Measurements from ENCODE around the gene CCT7. TPM values are rescaled to one million over a fixed set of nuclear protein-coding genes. Genes with fewer than 3 reads are reported as not detected.

Gene CCT7
- total and polyA plus RNA-seq, 10 of the 15 experiments (the other 5 are each of a cell fraction or from before 2014, with no cell fraction given): 206 to 598 (median 486) TPM

DNA sequence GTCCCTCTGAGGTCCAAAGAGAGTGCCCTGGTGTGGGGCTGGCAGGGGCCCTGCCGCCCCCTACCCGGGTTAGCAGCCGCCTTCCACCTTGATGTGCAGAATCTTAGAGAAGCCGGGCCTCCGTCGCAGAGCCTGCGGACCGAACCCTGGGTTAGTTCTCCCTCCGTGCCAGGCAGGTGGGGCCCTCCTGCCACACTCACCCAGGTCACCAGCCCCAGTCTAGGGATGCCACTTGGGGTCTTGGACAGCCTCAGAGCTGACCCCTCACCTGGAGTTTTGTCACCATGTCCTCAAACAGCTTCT, 24.8 kb downstream of the CCT7 start:
- SMC1A ChIA-PET (ENCODE audit: uncharacterized antibody, unreplicated experiment): no interaction called here
- Histone ChIP-seq H3K9me3 (replicated peaks; ENCODE audit: control insufficient read depth, insufficient read depth, low read length) (no peaks in the 10 kb centered on the region), H3K4me3 (no peak overlapping the region), H2AFZ (ENCODE audit: control insufficient read depth, low read depth, low read length) (no peak overlapping the region), H3K36me3 (ENCODE audit: control insufficient read depth in 2 of 2, insufficient read depth in 2 of 2, low read length in 1 of 2) (peaks cover 14 to 22% of the 10 kb centered on the region in 2 experiments; a peak in 3 of 4 replicates), H3K27me3 (replicated peaks in 1 of 2; ENCODE audit: control insufficient read depth in 2 of 2, insufficient read depth in 2 of 2, low read length in 1 of 2) (no peaks in the 10 kb centered on the region), H3K27ac (ENCODE audit: control insufficient read depth, insufficient read depth) (no peak overlapping the region), H4K20me1 (ENCODE audit: control insufficient read depth, insufficient read depth) (no peaks in the 10 kb centered on the region), H3K79me2 (ENCODE audit: control insufficient read depth, insufficient read depth, low read length) (no peaks in the 10 kb centered on the region), H3K4me2 (ENCODE audit: control insufficient read depth, insufficient read depth) (no peak overlapping the region), H3K9ac (ENCODE audit: control insufficient read depth, insufficient read depth, low read length) (no peak overlapping the region), H3K4me1 (ENCODE audit: control insufficient read depth, insufficient read depth, low read length) (no peaks in the 10 kb centered on the region)
- FAIRE-seq (no peak), ATAC-seq (no peak), DNase-seq (ENCODE audit: low read depth, low spot score) (no peak)
- CTCF ChIA-PET: interaction anchor here (1.8 kb wide), 1 partner anchor 32 kb away, joined by 4 read pairs; no protein-coding TSS in a partner anchor
- in situ Hi-C loops (cut with MboI) (no loop called here), intact Hi-C loops (cut with micrococcal nuclease; ENCODE audit: unreplicated experiment) (no loop called here)
- 99% methylated on average over 9 of the region's 9 CpGs for WGBS (ENCODE audit: insufficient coverage, insufficient replicate concordance, low lambda C conversion rate, missing lambda C conversion rate)
- RAD21 ChIA-PET (ENCODE audit: unreplicated experiment): no interaction called here
- no TSS peak for BruUV-seq (replicated peaks)
- TF ChIP-seq CHD2 (IDR thresholded peaks at IDR 0.05; ENCODE audit: borderline replicate concordance, low read depth, low read length) (no peak), MTA2 (IDR thresholded peaks at IDR 0.05; ENCODE audit: low read depth) (no peak), SPI1 (IDR thresholded peaks at IDR 0.05; ENCODE audit: borderline replicate concordance, insufficient read depth, low read depth, low read length) (no peak), EZH2 (IDR thresholded peaks at IDR 0.05; ENCODE audit: borderline replicate concordance, control insufficient read depth, low read depth, low read length) (no peak), BCL11A (IDR thresholded peaks at IDR 0.05; ENCODE audit: low read depth, low read length) (no peak)
- POLR2A ChIA-PET: no interaction called here

- BruUV-seq (replicated peaks): no TSS peak
- Histone ChIP-seq H4K20me1 (ENCODE audit: control insufficient read depth, insufficient read depth) (no peaks in the 10 kb centered on the region), H3K27ac (ENCODE audit: control insufficient read depth, insufficient read depth) (no peak overlapping the region), H3K9ac (ENCODE audit: control insufficient read depth, insufficient read depth, low read length) (no peak overlapping the region), H2AFZ (ENCODE audit: control insufficient read depth, low read depth, low read length) (no peak overlapping the region), H3K4me1 (ENCODE audit: control insufficient read depth, insufficient read depth, low read length) (no peaks in the 10 kb centered on the region), H3K27me3 (replicated peaks in 1 of 2; ENCODE audit: control insufficient read depth in 2 of 2, insufficient read depth in 2 of 2, low read length in 1 of 2) (no peaks in the 10 kb centered on the region), H3K79me2 (ENCODE audit: control insufficient read depth, insufficient read depth, low read length) (no peaks in the 10 kb centered on the region), H3K4me2 (ENCODE audit: control insufficient read depth, insufficient read depth) (no peak overlapping the region), H3K4me3 (no peak overlapping the region), H3K9me3 (replicated peaks; ENCODE audit: control insufficient read depth, insufficient read depth, low read length) (no peaks in the 10 kb centered on the region), H3K36me3 (ENCODE audit: control insufficient read depth in 2 of 2, insufficient read depth in 2 of 2, low read length in 1 of 2) (peaks cover 14 to 23% of the 10 kb centered on the region in 2 experiments; a peak in 3 of 4 replicates)
- SMC1A ChIA-PET (ENCODE audit: uncharacterized antibody, unreplicated experiment): no interaction called here
- FAIRE-seq (no peak), DNase-seq (ENCODE audit: low read depth, low spot score) (no peak), ATAC-seq (no peak)
- intact Hi-C loops (cut with micrococcal nuclease; ENCODE audit: unreplicated experiment): no loop called here
- RAD21 ChIA-PET (ENCODE audit: unreplicated experiment): no interaction called here
- 96% methylated on average over 8 of the region's 8 CpGs for WGBS (ENCODE audit: insufficient coverage, insufficient replicate concordance, low lambda C conversion rate, missing lambda C conversion rate)
- CTCF ChIA-PET: no interaction called here
- POLR2A ChIA-PET: interaction anchor here (0.8 kb wide), 1 partner anchor 10 kb away, joined by 3 read pairs; no protein-coding TSS in a partner anchor
- TF ChIP-seq SREBF1 (IDR thresholded peaks at IDR 0.05; ENCODE audit: low read length): no peak
- no peak for TF ChIP-seq IKZF1 (conservative IDR thresholded peaks at IDR 0.05)
- TF ChIP-seq CREM (IDR thresholded peaks at IDR 0.05; ENCODE audit: low read depth): no peak
- no peak for TF ChIP-seq ETV6 (conservative IDR thresholded peaks at IDR 0.05 in 1 of 2, IDR thresholded peaks at IDR 0.05 in 1 of 2; ENCODE audit: borderline replicate concordance in 1 of 2, low read depth in 1 of 2)
- TF ChIP-seq MYC (IDR thresholded peaks at IDR 0.05; ENCODE audit: insufficient read depth, insufficient read length, insufficient replicate concordance, low read length, severe bottlenecking): no peak
- TF ChIP-seq MYB (IDR thresholded peaks at IDR 0.05; ENCODE audit: borderline replicate concordance, low read depth, low read length): no peak
- TF ChIP-seq ZNF384 (IDR thresholded peaks at IDR 0.05; ENCODE audit: borderline replicate concordance, low read depth, low read length): no peak
- no peak for TF ChIP-seq ZNF24 (IDR thresholded peaks at IDR 0.05)
- no peak for TF ChIP-seq PAX5 (IDR thresholded peaks at IDR 0.05; ENCODE audit: borderline replicate concordance, low read depth, low read length)
- TF ChIP-seq ZNF217 (IDR thresholded peaks at IDR 0.05): no peak
- no peak for TF ChIP-seq ASH2L (IDR thresholded peaks at IDR 0.05; ENCODE audit: borderline replicate concordance, low read depth)
- in situ Hi-C loops (cut with MboI): no loop called here
Observed at GRCh38 chr2:73259276-73259675, 25.2 kb downstream of the CCT7 start.
